Spinal cord (tissue), 10 donors: ENCODE data around the gene VIL1. TPM values are rescaled to one million over a fixed set of nuclear protein-coding genes. Genes with fewer than 3 reads are reported as not detected.

ENCODE experiments used
- DNase-seq, 6 donors: peaks; one replicate each; pipeline versions ENCODE4 v3.0.0 to v3.0.0-alpha.2; 2013 to 2015; ENCODE audit warnings: low spot score in 6 of 6, low read depth in 4 of 6
- H3K27ac ChIP-seq: one replicate; pipeline ENCODE4 v1.5.1; 2013; ENCODE audit warnings: low read depth, low read length, control low read depth
- H3K27me3 ChIP-seq: one replicate; pipeline ENCODE4 v1.6.1; 2013; ENCODE audit warnings: low read length; ENCODE audit not compliant: control insufficient read depth, insufficient read depth
- H3K36me3 ChIP-seq: one replicate; pipeline ENCODE4 v1.6.1; 2013; ENCODE audit warnings: low read length; ENCODE audit not compliant: control insufficient read depth, insufficient read depth
- H3K4me1 ChIP-seq: one replicate; pipeline ENCODE4 v1.6.1; 2013; ENCODE audit warnings: low read length; ENCODE audit not compliant: control insufficient read depth, insufficient read depth
- H3K4me3 ChIP-seq: one replicate; pipeline ENCODE4 v1.5.1; 2013; ENCODE audit warnings: low read depth, low read length, control low read depth
- H3K9me3 ChIP-seq: one replicate; pipeline ENCODE4 v1.6.1; 2013; ENCODE audit warnings: low read length; ENCODE audit not compliant: control insufficient read depth, insufficient read depth
- WGBS: methylation state at CpG from one replicate; pipeline ENCODE4 v1.1.5; 2013; ENCODE audit warnings: missing lambda C conversion rate; ENCODE audit not compliant: insufficient coverage; 5-methylcytosine and 5-hydroxymethylcytosine counted together
- polyA plus RNA-seq, 2 donors: library from polyadenylated mRNA; unstranded; fragments of 120-200 nt; gene quantifications; one replicate each; pipeline ENCODE4 v1.2.1, GENCODE V29; 2013; ENCODE audit not compliant: insufficient read length in 2 of 2
- total RNA-seq, 2 donors: library from RNA; depleted of rRNA in 1 of 2; stranded (reverse); fragments of 120-200 nt in 1 of 2; fragments of >200 nt in 1 of 2; gene quantifications; one replicate each; pipeline versions ENCODE4 v1.2.3 to v1.2.4, GENCODE V29; 2013 to 2014
- donor health status: healthy.

Gene VIL1
- total and polyA plus RNA-seq, 4 donors = 0.11 to 1.3 (median 0.48) TPM; not detected in 1

- H3K9me3 ChIP-seq = no peaks in the 10 kb centered on the region
- H3K27me3 ChIP-seq = no peaks in the 10 kb centered on the region
- WGBS = 82% methylated on average over 13 of the region's 16 CpGs
- H3K4me1 ChIP-seq = peaks cover 61% of the 10 kb centered on the region
- H3K4me3 ChIP-seq = no peak overlapping the region
- H3K36me3 ChIP-seq = peaks cover 46% of the 10 kb centered on the region
- peak overlapping the region; percentile 33 for H3K27ac ChIP-seq
- no peak for DNase-seq
These were observed 14.4 kb upstream of the VIL1 start for GRCh38 chr2:218404351-218405085.

- Histone ChIP-seq H3K27ac (peak overlapping the region; percentile 97), H3K27me3 (no peaks in the 10 kb centered on the region), H3K4me1 (peaks cover 61% of the 10 kb centered on the region), H3K9me3 (no peaks in the 10 kb centered on the region), H3K4me3 (no peak overlapping the region), H3K36me3 (peaks cover 46% of the 10 kb centered on the region)
- DNase-seq = no peak
- WGBS = no CpG with 5 or more reads among the region's 8 CpGs
These were observed 13.7 kb upstream of the VIL1 start for GRCh38 chr2:218405086-218405745.

GRCh38 chr2:218405746-218406208, 13.1 kb upstream of the VIL1 start:
- Histone ChIP-seq H3K27me3 (no peaks in the 10 kb centered on the region), H3K9me3 (no peaks in the 10 kb centered on the region), H3K4me1 (peaks cover 57% of the 10 kb centered on the region), H3K27ac (peak overlapping the region; percentile 97), H3K36me3 (peaks cover 46% of the 10 kb centered on the region), H3K4me3 (peak overlapping the region; percentile 47)
- 2% methylated on average over 8 of the region's 15 CpGs for WGBS
- DNase-seq = peak in 1 of 6 donors; percentile 53

DNA sequence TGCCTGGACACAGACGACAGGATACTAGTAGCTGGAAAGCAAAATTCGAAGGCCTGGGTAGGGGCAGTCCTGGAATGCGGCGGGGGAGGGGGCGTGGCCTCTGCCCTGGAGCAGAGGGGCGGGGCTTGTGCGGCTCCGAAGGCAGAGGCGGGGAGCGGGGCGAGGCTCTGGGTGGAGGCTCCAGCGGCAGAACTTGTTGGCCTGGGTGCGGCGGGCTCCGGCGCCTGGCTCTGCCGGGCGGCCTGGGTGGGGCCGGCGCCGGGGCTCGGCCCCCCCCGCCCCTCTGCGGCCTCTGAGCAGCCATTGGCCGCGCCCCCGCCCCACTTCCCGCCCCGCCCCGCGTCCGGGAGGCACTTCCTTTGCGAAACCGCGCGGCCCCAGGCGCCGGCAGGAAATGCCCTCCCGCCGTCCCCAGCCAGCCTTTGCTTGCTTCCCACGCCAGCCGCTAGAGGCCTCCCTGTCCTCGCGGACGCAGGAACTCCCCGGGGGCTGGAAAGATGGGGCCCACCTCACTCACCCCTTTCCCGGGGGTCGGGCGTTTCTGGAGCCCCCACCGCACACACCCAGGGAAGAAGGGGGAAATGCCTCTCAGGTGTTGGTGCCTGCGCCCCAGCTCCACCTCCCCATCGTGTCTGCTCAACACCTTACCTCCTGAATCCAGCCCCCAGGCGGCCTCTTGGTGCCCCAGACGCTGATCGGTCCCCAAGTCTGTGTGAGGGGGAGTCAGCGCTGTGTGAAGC, 12.5 kb upstream of the VIL1 start:
- Histone ChIP-seq H3K27me3 (no peaks in the 10 kb centered on the region), H3K9me3 (no peaks in the 10 kb centered on the region), H3K4me1 (peaks cover 51% of the 10 kb centered on the region), H3K4me3 (peak overlapping the region; percentile 69), H3K36me3 (peaks cover 41% of the 10 kb centered on the region), H3K27ac (peak overlapping the region; percentile 98)
- 0% methylated on average over 50 of the region's 56 CpGs for WGBS
- DNase-seq = peak in 5 of 6 donors; percentile 85 to 98 (median 90)

GRCh38 chr2:218406949-218407618, 11.8 kb upstream of the VIL1 start:
- Histone ChIP-seq H3K4me1 (peaks cover 44% of the 10 kb centered on the region), H3K4me3 (peak overlapping the region; percentile 69), H3K36me3 (peaks cover 34% of the 10 kb centered on the region), H3K27me3 (no peaks in the 10 kb centered on the region), H3K9me3 (no peaks in the 10 kb centered on the region), H3K27ac (peak overlapping the region; percentile 98)
- WGBS = 15% methylated on average over 11 of the region's 13 CpGs
- DNase-seq = peak in 2 of 6 donors; percentile 71 to 84

DNA sequence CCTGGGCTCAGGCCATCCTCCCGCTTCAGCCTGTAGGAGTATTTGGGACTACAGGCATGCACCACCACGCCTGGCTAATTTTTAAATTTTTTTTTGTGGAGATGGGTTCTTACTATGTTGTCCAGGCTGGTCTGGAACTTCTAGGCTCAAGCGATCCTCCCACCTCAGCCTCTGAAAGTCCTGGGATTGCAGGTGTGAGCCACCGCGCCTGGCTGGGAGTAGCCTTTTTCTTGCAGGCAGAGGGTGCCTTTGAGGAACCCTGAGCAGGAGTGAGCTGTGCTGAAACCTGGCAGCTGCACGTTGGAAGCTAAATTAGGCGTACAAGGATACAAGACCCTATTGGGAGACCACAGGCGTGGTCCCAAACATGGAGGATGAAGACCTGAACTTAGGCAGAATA, 11.2 kb upstream of the VIL1 start:
- WGBS = 82% methylated on average over 6 of the region's 8 CpGs
- peaks cover 38% of the 10 kb centered on the region for H3K4me1 ChIP-seq
- H3K27me3 ChIP-seq = no peaks in the 10 kb centered on the region
- no peaks in the 10 kb centered on the region for H3K9me3 ChIP-seq
- no peak overlapping the region for H3K4me3 ChIP-seq
- H3K36me3 ChIP-seq = peaks cover 28% of the 10 kb centered on the region
- no peak for DNase-seq
- H3K27ac ChIP-seq = no peak overlapping the region

GRCh38 chr2:218418321-218418716, 604 bp upstream of the VIL1 start:
- DNase-seq = no peak
- no peaks in the 10 kb centered on the region for H3K4me1 ChIP-seq
- H3K27ac ChIP-seq = no peak overlapping the region
- H3K4me3 ChIP-seq = no peak overlapping the region
- no peaks in the 10 kb centered on the region for H3K9me3 ChIP-seq
- H3K27me3 ChIP-seq = no peaks in the 10 kb centered on the region
- H3K36me3 ChIP-seq = no peaks in the 10 kb centered on the region
- WGBS = 94% methylated on average over 5 of the region's 5 CpGs

GRCh38 chr2:218419630-218420216, 800 bp downstream of the VIL1 start:
- H3K9me3 ChIP-seq = no peaks in the 10 kb centered on the region
- no peaks in the 10 kb centered on the region for H3K36me3 ChIP-seq
- 69% methylated on average over 5 of the region's 7 CpGs for WGBS
- H3K27me3 ChIP-seq = no peaks in the 10 kb centered on the region
- no peaks in the 10 kb centered on the region for H3K4me1 ChIP-seq
- no peak for DNase-seq
- no peak overlapping the region for H3K27ac ChIP-seq
- H3K4me3 ChIP-seq = no peak overlapping the region

- no peak overlapping the region for H3K27ac ChIP-seq
- no peak for DNase-seq
- no peaks in the 10 kb centered on the region for H3K9me3 ChIP-seq
- 88% methylated on average over 2 of the region's 2 CpGs for WGBS
- H3K4me3 ChIP-seq = no peak overlapping the region
- H3K4me1 ChIP-seq = no peaks in the 10 kb centered on the region
- no peaks in the 10 kb centered on the region for H3K36me3 ChIP-seq
- no peaks in the 10 kb centered on the region for H3K27me3 ChIP-seq
These were observed 2.1 kb downstream of the VIL1 start for GRCh38 chr2:218421027-218421426.
